NCI-H128 (cell line): ENCODE data around the gene FAM98B.

Experiments
- DNase-seq: peaks from one replicate; lab custom pipeline; 2025; ENCODE audit not compliant: unreplicated experiment; lab: John Stamatoyannopoulos, UW

The FAM98B gene

GRCh38 chr15:38461066-38461833, 7.3 kb downstream of the FAM98B start:
- DNase-seq, result no peak

- DNase-seq, result no peak
Observed at GRCh38 chr15:38463893-38464292, 10.0 kb downstream of the FAM98B start.

- no peak for DNase-seq
Observed at GRCh38 chr15:38464675-38465074, 10.7 kb downstream of the FAM98B start.

GRCh38 chr15:38470816-38471215, 16.9 kb downstream of the FAM98B start:
- DNase-seq, result no peak

- no peak for DNase-seq
Observed at GRCh38 chr15:38471974-38472373, 18.0 kb downstream of the FAM98B start.

- no peak for DNase-seq
Observed at GRCh38 chr15:38474155-38474757, 20.3 kb downstream of the FAM98B start.

GRCh38 chr15:38475361-38475760, 21.4 kb downstream of the FAM98B start:
- DNase-seq, result no peak

GRCh38 chr15:38476120-38476519, 22.2 kb downstream of the FAM98B start:
- no peak for DNase-seq

- no peak for DNase-seq
Observed at GRCh38 chr15:38477637-38478036, 23.7 kb downstream of the FAM98B start.

- no peak for DNase-seq
Observed at GRCh38 chr15:38479266-38479665, 25.3 kb downstream of the FAM98B start.

- no peak for DNase-seq
Observed at GRCh38 chr15:38479756-38480155, 25.8 kb downstream of the FAM98B start.

GRCh38 chr15:38481113-38481512, 27.2 kb downstream of the FAM98B start:
- no peak for DNase-seq

GRCh38 chr15:38481761-38482160, 27.8 kb downstream of the FAM98B start:
- no peak for DNase-seq

- DNase-seq, result no peak
Observed at GRCh38 chr15:38482572-38482971, 28.6 kb downstream of the FAM98B start.

- DNase-seq, result no peak
Observed at GRCh38 chr15:38486936-38487335, 33.0 kb downstream of the FAM98B start.

- DNase-seq, result no peak
Observed at GRCh38 chr15:38487378-38487777, 33.5 kb downstream of the FAM98B start.

- no peak for DNase-seq
Observed at GRCh38 chr15:38490242-38490922, 36.5 kb downstream of the FAM98B start.

- no peak for DNase-seq
Observed at GRCh38 chr15:38496151-38496550, 42.2 kb downstream of the FAM98B start.

- no peak for DNase-seq
Observed at GRCh38 chr15:38499651-38500050, 45.7 kb downstream of the FAM98B start.

- no peak for DNase-seq
Observed at GRCh38 chr15:38503496-38503895, 49.6 kb downstream of the FAM98B start.

- no peak for DNase-seq
Observed at GRCh38 chr15:38504680-38505467, 50.9 kb downstream of the FAM98B start.
